Measurements from ENCODE around the gene ZNF333.

ZNF333 gene

GRCh38 chr19:14694641-14695266 lies 4.9 kb downstream of the ZNF333 start:
- no peak for DNase-seq (ENCODE audit: low read depth, low spot score)

GRCh38 chr19:14695471-14695870 lies 5.6 kb downstream of the ZNF333 start:
- no peak for DNase-seq (ENCODE audit: low read depth, low spot score)
- no peak overlapping the region for H3K4me3 ChIP-seq (ENCODE audit: low read length)

More at GRCh38 chr19:14694641-14695266, 4.9 kb downstream of the ZNF333 start:
- no peak overlapping the region for H3K4me3 ChIP-seq (ENCODE audit: low read length)

GRCh38 chr19:14699641-14700040 lies 9.8 kb downstream of the ZNF333 start:
- H3K4me3 ChIP-seq (ENCODE audit: low read length), result no peak overlapping the region
- no peak for DNase-seq (ENCODE audit: low read depth, low spot score)

- no peak overlapping the region for H3K4me3 ChIP-seq (ENCODE audit: low read length)
- peak; percentile 32 for DNase-seq (ENCODE audit: low read depth, low spot score)
Measured at GRCh38 chr19:14700711-14701375, 11.0 kb downstream of the ZNF333 start.

- no peak for DNase-seq (ENCODE audit: low read depth, low spot score)
- no peak overlapping the region for H3K4me3 ChIP-seq (ENCODE audit: low read length)
Measured at GRCh38 chr19:14703833-14704232, 14.0 kb downstream of the ZNF333 start.

- H3K4me3 ChIP-seq (ENCODE audit: low read length), result no peak overlapping the region
- no peak for DNase-seq (ENCODE audit: low read depth, low spot score)
Measured at GRCh38 chr19:14704450-14704849, 14.6 kb downstream of the ZNF333 start.

- no peak for DNase-seq (ENCODE audit: low read depth, low spot score)
- H3K4me3 ChIP-seq (ENCODE audit: low read length), result no peak overlapping the region
Measured at GRCh38 chr19:14715841-14716240, 26.0 kb downstream of the ZNF333 start.

GRCh38 chr19:14718522-14719116 lies 28.8 kb downstream of the ZNF333 start:
- DNase-seq (ENCODE audit: low read depth, low spot score), result no peak
- H3K4me3 ChIP-seq (ENCODE audit: low read length), result no peak overlapping the region

- H3K4me3 ChIP-seq (ENCODE audit: low read length), result no peak overlapping the region
- no peak for DNase-seq (ENCODE audit: low read depth, low spot score)
Measured at GRCh38 chr19:14719162-14719561, 29.3 kb downstream of the ZNF333 start.

- no peak overlapping the region for H3K4me3 ChIP-seq (ENCODE audit: low read length)
- DNase-seq (ENCODE audit: low read depth, low spot score), result no peak
Measured at GRCh38 chr19:14722127-14722526, 32.3 kb downstream of the ZNF333 start.

- no peak for DNase-seq (ENCODE audit: low read depth, low spot score)
- no peak overlapping the region for H3K4me3 ChIP-seq (ENCODE audit: low read length)
Measured at GRCh38 chr19:14728595-14728994, 38.7 kb downstream of the ZNF333 start.

GRCh38 chr19:14731200-14731599 lies 41.4 kb downstream of the ZNF333 start:
- H3K4me3 ChIP-seq (ENCODE audit: low read length), result no peak overlapping the region
- no peak for DNase-seq (ENCODE audit: low read depth, low spot score)

- no peak for DNase-seq (ENCODE audit: low read depth, low spot score)
- H3K4me3 ChIP-seq (ENCODE audit: low read length), result no peak overlapping the region
Measured at GRCh38 chr19:14732510-14732909, 42.7 kb downstream of the ZNF333 start.

GRCh38 chr19:14733574-14733973 lies 43.7 kb downstream of the ZNF333 start:
- DNase-seq (ENCODE audit: low read depth, low spot score), result no peak

GRCh38 chr19:14735915-14736314 lies 46.1 kb downstream of the ZNF333 start:
- H3K4me3 ChIP-seq (ENCODE audit: low read length), result no peak overlapping the region
- DNase-seq (ENCODE audit: low read depth, low spot score), result no peak

More at GRCh38 chr19:14733574-14733973, 43.7 kb downstream of the ZNF333 start:
- H3K4me3 ChIP-seq (ENCODE audit: low read length), result no peak overlapping the region

GRCh38 chr19:14746886-14747285 lies 57.0 kb downstream of the ZNF333 start:
- no peak for DNase-seq (ENCODE audit: low read depth, low spot score)
- no peak overlapping the region for H3K4me3 ChIP-seq (ENCODE audit: low read length)

- H3K4me3 ChIP-seq (ENCODE audit: low read length), result no peak overlapping the region
- DNase-seq (ENCODE audit: low read depth, low spot score), result no peak
Measured at GRCh38 chr19:14748601-14749000, 58.8 kb downstream of the ZNF333 start.

GRCh38 chr19:14758816-14759215 lies 69.0 kb downstream of the ZNF333 start:
- H3K4me3 ChIP-seq (ENCODE audit: low read length), result no peak overlapping the region
- DNase-seq (ENCODE audit: low read depth, low spot score), result no peak

- no peak for DNase-seq (ENCODE audit: low read depth, low spot score)
- no peak overlapping the region for H3K4me3 ChIP-seq (ENCODE audit: low read length)
Measured at GRCh38 chr19:14761607-14762006, 71.8 kb downstream of the ZNF333 start.

GRCh38 chr19:14762111-14762510 lies 72.3 kb downstream of the ZNF333 start:
- H3K4me3 ChIP-seq (ENCODE audit: low read length), result no peak overlapping the region
- no peak for DNase-seq (ENCODE audit: low read depth, low spot score)

Measured in Jurkat, Clone E6-1 (cell line).